ENCODE results near the gene DNMT1.

DNMT1 gene

GRCh38 chr19:10113964-10114650 is 80.6 kb downstream of the DNMT1 start:
- FAIRE-seq = no peak
- peak; percentile 6 for DNase-seq (ENCODE audit: insufficient read length, low spot score)
- TF ChIP-seq, protein P1, sequence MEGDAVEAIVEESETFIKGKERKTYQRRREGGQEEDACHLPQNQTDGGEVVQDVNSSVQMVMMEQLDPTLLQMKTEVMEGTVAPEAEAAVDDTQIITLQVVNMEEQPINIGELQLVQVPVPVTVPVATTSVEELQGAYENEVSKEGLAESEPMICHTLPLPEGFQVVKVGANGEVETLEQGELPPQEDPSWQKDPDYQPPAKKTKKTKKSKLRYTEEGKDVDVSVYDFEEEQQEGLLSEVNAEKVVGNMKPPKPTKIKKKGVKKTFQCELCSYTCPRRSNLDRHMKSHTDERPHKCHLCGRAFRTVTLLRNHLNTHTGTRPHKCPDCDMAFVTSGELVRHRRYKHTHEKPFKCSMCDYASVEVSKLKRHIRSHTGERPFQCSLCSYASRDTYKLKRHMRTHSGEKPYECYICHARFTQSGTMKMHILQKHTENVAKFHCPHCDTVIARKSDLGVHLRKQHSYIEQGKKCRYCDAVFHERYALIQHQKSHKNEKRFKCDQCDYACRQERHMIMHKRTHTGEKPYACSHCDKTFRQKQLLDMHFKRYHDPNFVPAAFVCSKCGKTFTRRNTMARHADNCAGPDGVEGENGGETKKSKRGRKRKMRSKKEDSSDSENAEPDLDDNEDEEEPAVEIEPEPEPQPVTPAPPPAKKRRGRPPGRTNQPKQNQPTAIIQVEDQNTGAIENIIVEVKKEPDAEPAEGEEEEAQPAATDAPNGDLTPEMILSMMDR (IDR thresholded peaks at IDR 0.05; ENCODE audit: insufficient read depth, missing control alignments) = no peak

GRCh38 chr19:10113592-10113963 is 81.2 kb downstream of the DNMT1 start:
- no peak for FAIRE-seq

GRCh38 chr19:10112895-10113591 is 81.7 kb downstream of the DNMT1 start:
- DNase-seq (ENCODE audit: insufficient read length, low spot score) = peak; percentile 24
- TF ChIP-seq, protein P1 (IDR thresholded peaks at IDR 0.05; ENCODE audit: insufficient read depth, missing control alignments) = peak; percentile 41
- FAIRE-seq = no peak

More at GRCh38 chr19:10113592-10113963, 81.2 kb downstream of the DNMT1 start:
- TF ChIP-seq, protein P1 (IDR thresholded peaks at IDR 0.05; ENCODE audit: insufficient read depth, missing control alignments) = no peak
- peak; percentile 2 for DNase-seq (ENCODE audit: insufficient read length, low spot score)

GRCh38 chr19:10112037-10112761 is 82.6 kb downstream of the DNMT1 start:
- DNase-seq (ENCODE audit: insufficient read length, low spot score) (peak; percentile 8), FAIRE-seq (no peak)
- TF ChIP-seq, protein P1 (IDR thresholded peaks at IDR 0.05; ENCODE audit: insufficient read depth, missing control alignments) = no peak

DNA sequence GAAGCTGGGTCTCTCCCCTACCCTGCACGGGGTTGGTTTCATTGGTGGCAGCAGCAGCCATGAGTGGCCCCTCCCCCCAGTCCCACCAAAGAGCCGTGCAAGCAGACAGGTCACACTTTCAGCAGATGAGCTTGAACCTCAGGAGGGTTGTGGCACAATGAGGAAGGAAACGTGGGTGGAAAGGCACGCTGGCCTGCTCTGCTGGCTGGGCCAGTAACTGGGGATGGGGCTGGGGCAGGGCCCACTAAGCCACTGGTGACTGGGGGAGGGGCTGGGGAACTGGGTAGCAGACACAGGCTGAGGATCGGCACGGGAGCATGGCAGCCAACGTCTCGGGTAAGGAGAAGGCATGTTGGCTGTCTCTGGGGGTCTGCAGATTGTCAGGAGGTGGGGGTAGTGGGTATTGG is 83.3 kb downstream of the DNMT1 start, which contains the start of gene P2RY11:
P2RY11 (plus strand) TSS at position 289 of the 407 bp plus-strand sequence; CDS start at position 318, 29 bp downstream.
- FAIRE-seq = no peak
- peak; percentile 6 for DNase-seq (ENCODE audit: insufficient read length, low spot score)
- TF ChIP-seq, protein P1 (IDR thresholded peaks at IDR 0.05; ENCODE audit: insufficient read depth, missing control alignments) = no peak

DNA sequence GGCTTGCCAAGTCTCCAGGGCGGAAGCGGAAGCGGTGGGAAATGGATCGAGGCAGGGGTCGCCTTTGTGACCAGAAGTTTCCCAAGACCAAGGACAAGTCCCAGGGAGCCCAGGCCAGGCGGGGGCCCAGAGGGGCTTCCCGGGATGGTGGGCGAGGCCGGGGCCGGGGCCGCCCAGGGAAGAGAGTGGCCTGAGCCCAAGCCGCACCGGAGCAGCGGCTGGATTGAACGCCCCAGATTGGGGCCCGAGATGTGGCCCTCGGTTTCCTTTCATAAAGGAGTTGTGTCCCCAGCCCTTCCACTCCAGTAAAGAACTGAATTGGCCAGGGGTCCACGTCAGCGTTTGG is 83.8 kb downstream of the DNMT1 start:
- TF ChIP-seq, protein P1 (IDR thresholded peaks at IDR 0.05; ENCODE audit: insufficient read depth, missing control alignments) = no peak
- FAIRE-seq = no peak
- peak; percentile 0 for DNase-seq (ENCODE audit: insufficient read length, low spot score)

All from D721Med (cell line).